ENCODE results near the gene BABAM2. TPM values are rescaled to one million over a fixed set of nuclear protein-coding genes. Genes with fewer than 3 reads are reported as not detected.
A peak's percentile ranks its signal among the peaks of the same experiment; 100 is the strongest.

BABAM2 gene
- total and polyA plus RNA-seq, 9 of the 15 experiments (the other 6 are each of a cell fraction or from before 2014, with no cell fraction given) = 10.9 to 37.4 (median 25.6) TPM

GRCh38 chr2:28366149-28366495 lies 475.6 kb downstream of the BABAM2 start:
- Histone ChIP-seq H2AFZ (ENCODE audit: low read depth, low read length) (peak overlapping the region; percentile 91), H3K4me1 (replicated peaks in 1 of 2; ENCODE audit: control insufficient read depth in 2 of 2, insufficient read depth in 2 of 2, low read length in 2 of 2) (peaks cover 36 to 48% of the 10 kb centered on the region in 2 experiments), H3K27me3 (ENCODE audit: control insufficient read depth in 2 of 2, insufficient read depth in 2 of 2, low read length in 2 of 2) (no peaks in the 10 kb centered on the region), H3K9ac (ENCODE audit: insufficient read depth in 1 of 2, low read depth in 2 of 2, low read length in 2 of 2) (peak overlapping the region; percentile 65 to 71), H4K20me1 (replicated peaks; ENCODE audit: control insufficient read depth, insufficient read depth, low read length) (no peaks in the 10 kb centered on the region), H3K4me3 (no peak overlapping the region), H3K27ac (ENCODE audit: extremely low read depth, low read depth, low read length) (peak overlapping the region; percentile 89), H3K4me2 (ENCODE audit: insufficient read depth, low read length) (peak overlapping the region; percentile 74), H3K36me3 (ENCODE audit: control insufficient read depth, insufficient read depth, low read length) (no peaks in the 10 kb centered on the region), H3K9me3 (replicated peaks; ENCODE audit: control insufficient read depth, insufficient read depth, low read depth, low read length) (no peaks in the 10 kb centered on the region), H3K9me1 (ENCODE audit: control insufficient read depth, insufficient read depth, low read length) (no peaks in the 10 kb centered on the region), H3K79me2 (ENCODE audit: control insufficient read depth, insufficient read depth, low read length) (no peaks in the 10 kb centered on the region)
- BruUV-seq (replicated peaks) = no TSS peak
- CTCF ChIA-PET (ENCODE audit: low intra/inter-chr PET ratio) = no interaction called here
- intact Hi-C loops (cut with micrococcal nuclease) (no loop called here), in situ Hi-C loops (cut with MboI) (no loop called here)
- POLR2A ChIA-PET = interaction anchor here (1.0 kb wide), 1 partner anchor 16 kb away, joined by 3 read pairs; no protein-coding TSS in a partner anchor
- WGBS (ENCODE audit: insufficient coverage, low coverage, missing lambda C conversion rate) = 32% methylated on average over 8 of the region's 10 CpGs
- DNase-seq (ENCODE audit: extremely low read depth in 1 of 4, low spot score in 3 of 4) (no peak), FAIRE-seq (no peak), ATAC-seq (no peak)
- no peak for TF ChIP-seq JUND (IDR thresholded peaks at IDR 0.05; ENCODE audit: borderline replicate concordance, low read depth, low read length)
- TF ChIP-seq JUND (tag; IDR thresholded peaks at IDR 0.05; ENCODE audit: borderline replicate concordance, low read depth, low read length) = 0 out of 3 replicates have a peak, but pooled peaks have one; percentile 1
- 0 out of 2 replicates have a peak, but pooled peaks have one; percentile 56 for TF ChIP-seq ZBTB9 (CRISPR knock-in tag; IDR thresholded peaks at IDR 0.05)
- TF ChIP-seq NFIC (IDR thresholded peaks at IDR 0.05) = no peak
- TF ChIP-seq CSDE1 (IDR thresholded peaks at IDR 0.05) = no peak; a peak in 1 of 4 replicates
- 0 out of 2 replicates have a peak, but pooled peaks have one; percentile 14 for TF ChIP-seq ZNF695 (CRISPR knock-in tag; IDR thresholded peaks at IDR 0.05)
- peak; percentile 15; the same call in 1 of the 2 replicates for TF ChIP-seq HDGF (IDR thresholded peaks at IDR 0.05)
- TF ChIP-seq CTCFL (IDR thresholded peaks at IDR 0.05; ENCODE audit: borderline replicate concordance, insufficient read depth, low read depth, low read length, poor library complexity, severe bottlenecking) = no peak
